Measurements from ENCODE around the gene ABHD12B.

DNA sequence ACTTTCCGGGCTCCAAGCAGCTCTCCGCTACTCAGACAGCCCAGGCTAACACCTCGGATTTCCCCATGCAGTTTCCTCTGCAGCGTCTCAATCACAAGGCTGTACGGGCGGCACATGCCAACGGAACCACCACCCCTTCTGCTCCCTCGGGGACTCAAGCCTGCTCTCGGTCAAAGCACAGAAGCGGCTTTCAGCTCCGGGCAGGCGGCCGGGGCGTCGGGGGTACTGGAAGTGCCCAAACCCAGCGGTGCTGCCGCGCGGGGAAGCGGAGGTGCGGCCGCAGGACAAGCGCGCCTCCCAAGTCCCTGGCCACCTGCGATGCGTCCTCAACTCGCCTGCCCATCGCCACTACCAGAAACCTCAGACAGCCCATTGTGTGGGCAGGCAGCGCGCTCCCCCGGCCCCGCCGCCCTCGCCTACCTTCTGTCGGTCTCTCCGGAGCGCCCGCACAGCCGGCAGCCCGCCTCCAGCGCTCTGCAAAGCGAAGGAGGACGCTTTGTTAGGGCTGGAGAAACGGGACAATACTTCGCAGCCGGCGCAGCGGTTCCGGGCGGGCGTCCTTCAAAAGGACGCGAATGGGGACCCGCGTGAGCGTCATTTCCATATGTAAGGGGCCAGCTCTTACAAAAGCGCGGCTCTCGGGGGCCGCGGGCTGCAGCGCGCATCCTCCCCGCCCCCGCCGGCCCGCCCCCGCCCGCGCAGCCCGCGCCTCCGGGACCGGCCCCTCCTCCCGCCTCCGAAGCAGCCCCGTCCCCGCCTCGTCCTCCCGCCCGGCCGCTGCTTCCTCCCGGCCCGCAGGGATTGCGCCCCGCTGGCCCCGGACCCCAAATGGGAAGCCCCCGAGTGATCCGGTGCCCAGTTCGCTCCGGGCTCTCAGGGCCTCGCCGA is 41.6 kb upstream of the ABHD12B start:
- TF ChIP-seq, protein P1, sequence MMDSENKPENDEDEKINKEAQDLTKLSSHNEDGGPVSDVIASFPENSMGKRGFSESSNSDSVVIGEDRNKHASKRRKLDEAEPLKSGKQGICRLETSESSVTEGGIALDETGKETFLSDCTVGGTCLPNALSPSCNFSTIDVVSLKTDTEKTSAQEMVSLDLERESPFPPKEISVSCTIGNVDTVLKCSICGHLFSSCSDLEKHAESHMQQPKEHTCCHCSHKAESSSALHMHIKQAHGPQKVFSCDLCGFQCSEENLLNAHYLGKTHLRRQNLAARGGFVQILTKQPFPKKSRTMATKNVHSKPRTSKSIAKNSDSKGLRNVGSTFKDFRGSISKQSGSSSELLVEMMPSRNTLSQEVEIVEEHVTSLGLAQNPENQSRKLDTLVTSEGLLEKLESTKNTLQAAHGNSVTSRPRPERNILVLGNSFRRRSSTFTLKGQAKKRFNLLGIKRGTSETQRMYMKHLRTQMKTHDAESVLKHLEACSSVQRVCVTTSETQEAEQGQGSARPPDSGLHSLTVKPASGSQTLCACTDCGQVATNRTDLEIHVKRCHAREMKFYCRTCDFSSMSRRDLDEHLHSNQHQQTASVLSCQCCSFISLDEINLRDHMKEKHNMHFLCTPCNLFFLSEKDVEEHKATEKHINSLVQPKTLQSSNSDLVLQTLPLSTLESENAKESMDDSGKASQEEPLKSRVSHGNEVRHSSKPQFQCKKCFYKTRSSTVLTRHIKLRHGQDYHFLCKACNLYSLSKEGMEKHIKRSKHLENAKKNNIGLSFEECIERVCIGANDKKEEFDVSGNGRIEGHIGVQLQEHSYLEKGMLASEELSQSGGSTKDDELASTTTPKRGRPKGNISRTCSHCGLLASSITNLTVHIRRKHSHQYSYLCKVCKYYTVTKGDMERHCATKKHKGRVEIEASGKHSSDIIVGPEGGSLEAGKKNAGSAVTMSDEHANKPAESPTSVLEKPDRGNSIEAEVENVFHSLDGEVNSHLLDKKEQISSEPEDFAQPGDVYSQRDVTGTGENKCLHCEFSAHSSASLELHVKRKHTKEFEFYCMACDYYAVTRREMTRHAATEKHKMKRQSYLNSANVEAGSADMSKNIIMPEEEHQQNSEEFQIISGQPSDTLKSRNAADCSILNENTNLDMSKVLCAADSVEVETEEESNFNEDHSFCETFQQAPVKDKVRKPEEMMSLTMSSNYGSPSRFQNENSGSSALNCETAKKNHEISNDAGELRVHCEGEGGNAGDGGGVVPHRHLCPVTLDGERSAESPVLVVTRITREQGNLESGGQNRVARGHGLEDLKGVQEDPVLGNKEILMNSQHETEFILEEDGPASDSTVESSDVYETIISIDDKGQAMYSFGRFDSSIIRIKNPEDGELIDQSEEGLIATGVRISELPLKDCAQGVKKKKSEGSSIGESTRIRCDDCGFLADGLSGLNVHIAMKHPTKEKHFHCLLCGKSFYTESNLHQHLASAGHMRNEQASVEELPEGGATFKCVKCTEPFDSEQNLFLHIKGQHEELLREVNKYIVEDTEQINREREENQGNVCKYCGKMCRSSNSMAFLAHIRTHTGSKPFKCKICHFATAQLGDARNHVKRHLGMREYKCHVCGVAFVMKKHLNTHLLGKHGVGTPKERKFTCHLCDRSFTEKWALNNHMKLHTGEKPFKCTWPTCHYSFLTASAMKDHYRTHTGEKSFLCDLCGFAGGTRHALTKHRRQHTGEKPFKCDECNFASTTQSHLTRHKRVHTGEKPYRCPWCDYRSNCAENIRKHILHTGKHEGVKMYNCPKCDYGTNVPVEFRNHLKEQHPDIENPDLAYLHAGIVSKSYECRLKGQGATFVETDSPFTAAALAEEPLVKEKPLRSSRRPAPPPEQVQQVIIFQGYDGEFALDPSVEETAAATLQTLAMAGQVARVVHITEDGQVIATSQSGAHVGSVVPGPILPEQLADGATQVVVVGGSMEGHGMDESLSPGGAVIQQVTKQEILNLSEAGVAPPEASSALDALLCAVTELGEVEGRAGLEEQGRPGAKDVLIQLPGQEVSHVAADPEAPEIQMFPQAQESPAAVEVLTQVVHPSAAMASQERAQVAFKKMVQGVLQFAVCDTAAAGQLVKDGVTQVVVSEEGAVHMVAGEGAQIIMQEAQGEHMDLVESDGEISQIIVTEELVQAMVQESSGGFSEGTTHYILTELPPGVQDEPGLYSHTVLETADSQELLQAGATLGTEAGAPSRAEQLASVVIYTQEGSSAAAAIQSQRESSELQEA (CRISPR knock-in tag; IDR thresholded peaks at IDR 0.05; ENCODE audit: not compliant biosample characterization), result no peak
- TF ChIP-seq NR3C1 (CRISPR knock-in tag; IDR thresholded peaks at IDR 0.05), result no peak
